B cell (primary cell): ENCODE data around the gene KCNN2. TPM values are rescaled to one million over a fixed set of nuclear protein-coding genes. Genes with fewer than 3 reads are reported as not detected.

Experiments
- ATAC-seq: fragments of 200-7000 bp; cut with Tn5 transposase; one replicate; pipeline ENCODE4 v1.10.0; 2021; ENCODE audit warnings: low read depth, mild to moderate bottlenecking, moderate number of reproducible peaks, moderate library complexity
- CTCF ChIA-PET: fragments of 350-600 bp; sonication (Branson Sonifier 250); formaldehyde crosslinking; loops from one replicate; lab custom pipeline; 2021; ENCODE audit warnings: antibody characterized with exemption, inconsistent platforms; lab: Charles Lee
- POLR2A ChIA-PET: fragments of 350-600 bp; sonication (Branson Sonifier 250); formaldehyde crosslinking; loops from one replicate; lab custom pipeline; 2021; ENCODE audit warnings: antibody characterized with exemption; lab: Charles Lee
- DNase-seq: peaks from one replicate; pipeline ENCODE4 v3.0.0; 2013
- H2AFZ ChIP-seq: 2 replicates; pipeline ENCODE4 v1.6.1; 2012; ENCODE audit warnings: mild to moderate bottlenecking, low read depth, low read length; ENCODE audit not compliant: insufficient read depth, poor library complexity, severe bottlenecking
- H3K27ac ChIP-seq, 2 donors: 1 replicate in 1 of 2; 2 replicates in 1 of 2; pipeline ENCODE4 v1.5.1; 2012 to 2013; ENCODE audit warnings: low read length in 2 of 2, mild to moderate bottlenecking in 2 of 2, moderate library complexity in 1 of 2
- H3K27me3 ChIP-seq, 4 experiments: fragments of 200-600 bp in 1 of 4; sonication (generic) in 1 of 4; replicated peaks in 1 of 4; 1 replicate in 2 of 4; 2 replicates in 2 of 4; pipeline versions ENCODE4 v1.6.1 to v1.7.0; 2013 to 2016; ENCODE audit warnings: low read length in 3 of 4, mild to moderate bottlenecking in 2 of 4, mixed read lengths in 1 of 4, moderate library complexity in 1 of 4; ENCODE audit not compliant: insufficient read depth in 4 of 4, control insufficient read depth in 3 of 4; ENCODE audit errors: control extremely low read depth in 1 of 4
- H3K36me3 ChIP-seq, 2 experiments: replicated peaks in 1 of 2; 1 replicate in 1 of 2; 2 replicates in 1 of 2; pipeline versions ENCODE4 v1.6.1 to v1.7.1; 2013; ENCODE audit warnings: low read length in 1 of 2; ENCODE audit not compliant: insufficient read depth in 2 of 2, control insufficient read depth in 1 of 2; ENCODE audit errors: control extremely low read depth in 1 of 2, extremely low read depth in 1 of 2
- H3K4me1 ChIP-seq, 2 donors: fragments of 200-600 bp in 1 of 2; sonication (generic) in 1 of 2; 1 replicate in 1 of 2; 2 replicates in 1 of 2; pipeline versions ENCODE4 v1.5.1 to v1.6.1; 2013 to 2017; ENCODE audit warnings: low read length in 2 of 2; ENCODE audit not compliant: control insufficient read depth in 2 of 2, insufficient read depth in 2 of 2
- H3K4me2 ChIP-seq: replicated peaks from 2 replicates; pipeline ENCODE3; 2012; ENCODE audit warnings: mild to moderate bottlenecking, low read depth, low read length; ENCODE audit not compliant: poor library complexity, severe bottlenecking
- H3K4me3 ChIP-seq, 5 experiments: fragments of 200-600 bp in 1 of 5; sonication (generic) in 1 of 5; 1 replicate in 3 of 5; 2 replicates in 2 of 5; pipeline versions ENCODE4 v1.5.1 to v1.7.0; 2011 to 2016; ENCODE audit warnings: low read length in 4 of 5, mild to moderate bottlenecking in 4 of 5, low read depth in 2 of 5, control low read depth in 1 of 5, moderate library complexity in 1 of 5; ENCODE audit not compliant: insufficient read depth in 1 of 5; ENCODE audit errors: control extremely low read depth in 1 of 5, extremely low read depth in 1 of 5
- H3K79me2 ChIP-seq: fragments of 200-600 bp; sonication (generic); one replicate; pipeline ENCODE4 v1.6.0; 2016; ENCODE audit warnings: low read length; ENCODE audit not compliant: control insufficient read depth, insufficient read depth
- H3K9ac ChIP-seq: fragments of 200-600 bp; sonication (generic); 2 replicates; pipeline ENCODE4 v1.6.1; 2017; ENCODE audit warnings: mild to moderate bottlenecking, low read length, moderate library complexity
- H3K9me3 ChIP-seq, 3 donors: one replicate each; pipeline versions ENCODE4 v1.6.1 to v1.7.1; 2013; ENCODE audit warnings: low read length in 2 of 3; ENCODE audit not compliant: control insufficient read depth in 2 of 3, insufficient read depth in 1 of 3; ENCODE audit errors: control extremely low read depth in 1 of 3
- H4K20me1 ChIP-seq: 2 replicates; pipeline ENCODE4 v1.6.0; 2012; ENCODE audit warnings: mild to moderate bottlenecking, low read length; ENCODE audit not compliant: insufficient read depth, control insufficient read depth, poor library complexity, severe bottlenecking
- H3K27ac Mint-ChIP-seq: one replicate; pipeline ENCODE4 v1.8.0; 2021; ENCODE audit warnings: mixed read lengths
- H3K27me3 Mint-ChIP-seq: one replicate; pipeline ENCODE4 v1.8.0; 2021; ENCODE audit warnings: mixed read lengths
- H3K4me1 Mint-ChIP-seq: one replicate; pipeline ENCODE4 v1.8.0; 2021; ENCODE audit warnings: mixed read lengths
- H3K4me3 Mint-ChIP-seq: one replicate; pipeline ENCODE4 v1.8.0; 2021; ENCODE audit warnings: mixed read lengths
- H3K9me3 Mint-ChIP-seq: one replicate; pipeline ENCODE4 v1.8.0; 2022; ENCODE audit warnings: mixed read lengths; ENCODE audit not compliant: insufficient read depth
- CTCF ChIP-seq: fragments of 200-600 bp; IDR thresholded peaks from one replicate; pipeline ENCODE4 v1.8.0; 2022; ENCODE audit warnings: antibody characterized with exemption, mild to moderate bottlenecking
- EZH2 ChIP-seq: IDR thresholded peaks from 2 replicates; pipeline ENCODE4 v1.6.1; 2012; ENCODE audit warnings: borderline replicate concordance, low read depth, mild to moderate bottlenecking, moderate library complexity, low read length; ENCODE audit not compliant: insufficient read depth, poor library complexity, severe bottlenecking
- WGBS: methylation state at CpG from one replicate; pipeline ENCODE4 v1.1.5; 2013; ENCODE audit warnings: missing lambda C conversion rate; ENCODE audit not compliant: insufficient coverage; 5-methylcytosine and 5-hydroxymethylcytosine counted together
- intact Hi-C: fragments of 100-400 bp; cut with micrococcal nuclease; formaldehyde crosslinking; loops from one replicate; pipeline ENCODE4 v1.10.0; 2022
- polyA plus RNA-seq: library from polyadenylated mRNA; depleted of rRNA; stranded (reverse); fragments of >200 nt; gene quantifications from 2 replicates; pipeline ENCODE4 v1.2.3, GENCODE V29; 2012
- total RNA-seq, 2 donors: library from RNA; stranded (reverse); fragments of 120-200 nt in 1 of 2; gene quantifications; 1 replicate in 1 of 2; 2 replicates in 1 of 2; pipeline versions ENCODE4 v1.2.3 to v1.2.4, GENCODE V29; 2013 to 2022

KCNN2 gene
- total and polyA plus RNA-seq, 2 donors (not counting 1 experiment from before 2014, with no cell fraction given): not detected

DNA sequence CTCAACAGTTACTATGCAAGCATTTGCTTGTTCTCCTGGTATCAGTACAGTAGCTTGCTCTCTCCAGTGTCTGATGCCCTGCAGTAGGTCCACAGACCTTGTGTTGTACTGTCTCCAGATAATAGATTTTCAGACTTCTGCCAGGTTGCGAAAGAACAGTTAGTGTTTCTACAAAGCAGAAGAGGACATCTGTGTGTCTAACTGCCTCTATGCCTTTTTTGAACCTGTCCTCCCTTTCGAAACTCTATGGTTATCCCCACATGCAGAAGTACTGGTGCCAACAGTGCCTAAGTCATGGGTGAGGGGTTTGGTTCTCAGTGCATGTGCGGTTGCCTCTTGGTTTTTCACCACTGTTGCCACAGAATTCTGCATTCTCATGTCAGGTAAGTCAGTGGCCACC is 45.9 kb downstream of the KCNN2 start:
- no peak for DNase-seq
- no peak overlapping the region for H3K27ac Mint-ChIP-seq
- ChIA-PET POLR2A (no interaction called here), CTCF (no interaction called here)
- Histone ChIP-seq H3K27me3 (no peaks in the 10 kb centered on the region), H4K20me1 (no peaks in the 10 kb centered on the region), H3K9ac (no peak overlapping the region), H3K4me1 (no peaks in the 10 kb centered on the region), H3K79me2 (no peaks in the 10 kb centered on the region), H2AFZ (no peak overlapping the region), H3K36me3 (no peaks in the 10 kb centered on the region), H3K9me3 (no peaks in the 10 kb centered on the region), H3K4me3 (no peak overlapping the region), H3K27ac (no peak overlapping the region), H3K4me2 (no peak overlapping the region)
- H3K9me3 Mint-ChIP-seq: no peaks in the 10 kb centered on the region
- 100% methylated on average over 1 of the region's 3 CpGs for WGBS
- no peak for TF ChIP-seq CTCF
- TF ChIP-seq EZH2: no peak
- no peaks in the 10 kb centered on the region for H3K27me3 Mint-ChIP-seq
- no peak for ATAC-seq
- no peak overlapping the region for H3K4me3 Mint-ChIP-seq
- no peaks in the 10 kb centered on the region for H3K4me1 Mint-ChIP-seq
- intact Hi-C loops: no loop called here

DNA sequence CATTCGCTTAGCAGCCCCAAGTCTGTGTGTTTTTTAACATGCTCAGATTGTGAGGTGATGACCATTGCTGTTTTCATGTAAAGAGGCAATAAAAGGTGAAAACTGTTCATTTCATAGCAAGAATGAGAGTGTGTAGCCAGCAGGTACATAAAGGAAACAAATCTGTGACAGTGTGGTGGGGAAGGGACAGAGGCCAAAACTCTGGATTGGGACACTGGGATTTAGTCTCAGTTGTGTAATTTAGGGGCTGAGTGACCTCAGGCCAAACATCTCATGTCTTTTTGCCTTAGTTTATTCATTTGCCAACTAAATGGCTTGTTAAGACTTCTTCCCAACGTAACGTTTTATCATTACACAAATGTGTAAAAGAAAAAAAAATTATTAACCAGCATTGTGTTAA is 47.0 kb downstream of the KCNN2 start:
- no peak overlapping the region for H3K27ac Mint-ChIP-seq
- CTCF ChIA-PET: no interaction called here

More for the DNA sequence above, 47.0 kb downstream of the KCNN2 start:
- Histone ChIP-seq H3K36me3 (no peaks in the 10 kb centered on the region), H3K4me2 (no peak overlapping the region), H3K27ac (no peak overlapping the region), H2AFZ (no peak overlapping the region), H3K27me3 (no peaks in the 10 kb centered on the region), H3K4me3 (no peak overlapping the region), H3K9me3 (no peaks in the 10 kb centered on the region), H3K9ac (no peak overlapping the region), H3K79me2 (no peaks in the 10 kb centered on the region), H4K20me1 (no peaks in the 10 kb centered on the region), H3K4me1 (no peaks in the 10 kb centered on the region)
- H3K4me1 Mint-ChIP-seq: no peaks in the 10 kb centered on the region
- no peaks in the 10 kb centered on the region for H3K9me3 Mint-ChIP-seq
- no CpG with 5 or more reads among the region's 3 CpGs for WGBS
- POLR2A ChIA-PET: no interaction called here
- no peaks in the 10 kb centered on the region for H3K27me3 Mint-ChIP-seq
- intact Hi-C loops: no loop called here
- no peak overlapping the region for H3K4me3 Mint-ChIP-seq
- DNase-seq (no peak), ATAC-seq (no peak)
- no peak for TF ChIP-seq CTCF
- no peak for TF ChIP-seq EZH2
